K562 (cell line): ENCODE measurements around the gene EDA. TPM values are rescaled to one million over a fixed set of nuclear protein-coding genes. Genes with fewer than 3 reads are reported as not detected.
A peak's percentile ranks its signal among the peaks of the same experiment; 100 is the strongest.

ENCODE experiments used
- ATAC-seq: fragments of 200-7000 bp; cut with Tn5 transposase; 3 replicates; pipeline ENCODE4 v1.9.1; 2020; ENCODE audit warnings: moderate library complexity
- BruUV-seq: library from RNA; stranded (reverse); fragments of 400-500 nt; replicated peaks from 2 replicates; lab custom pipeline; 2021; lab: Mats Ljungman, UMichigan
- CTCF ChIA-PET: fragments of 300-600 bp; formaldehyde crosslinking; extraction: SDS; loops from one replicate; lab custom pipeline; 2021; ENCODE audit warnings: low intra/inter-chr PET ratio; lab: Yijun Ruan, JAX
- POLR2A ChIA-PET: fragments of 300-600, 350-650 bp; sonication (Branson Sonifier 250); formaldehyde crosslinking; extraction: SDS; loops from one replicate; lab custom pipeline; 2021; ENCODE audit warnings: antibody characterized with exemption, inconsistent platforms; lab: Yijun Ruan, JAX
- DNase-seq, 4 experiments: peaks; one replicate each; pipeline versions ENCODE4 v3.0.0 to v3.0.0-alpha.2; 2011 to 2018; ENCODE audit warnings: low spot score in 3 of 4, mixed read lengths in 3 of 4; ENCODE audit errors: extremely low read depth in 1 of 4
- FAIRE-seq: peaks from 2 replicates; lab custom pipeline; 2011; peaks lifted over from hg19 to GRCh38; lab: Jason Lieb, UNC
- H2AFZ ChIP-seq: 2 replicates; pipeline ENCODE4 v1.6.0; 2011; ENCODE audit warnings: low read depth, low read length, control low read depth, inconsistent platforms
- H3K27ac ChIP-seq: fragments of 200-600 bp; 3 replicates; pipeline ENCODE4 v1.8.0; 2011; ENCODE audit warnings: low read depth, mild to moderate bottlenecking, control low read depth, inconsistent platforms, low read length, moderate library complexity, mixed read lengths; ENCODE audit errors: extremely low read depth
- H3K27me3 ChIP-seq, 2 experiments: fragments of 300-600 bp in 1 of 2; 2 replicates in 1 of 2; 3 replicates in 1 of 2; pipeline versions ENCODE4 v1.6.0 to v1.8.0; 2011; ENCODE audit warnings: inconsistent platforms in 2 of 2, low read length in 2 of 2, mild to moderate bottlenecking in 1 of 2, mixed read lengths in 1 of 2, moderate library complexity in 1 of 2; ENCODE audit not compliant: control insufficient read depth in 2 of 2, insufficient read depth in 2 of 2
- H3K36me3 ChIP-seq: fragments of 300-600 bp; 3 replicates; pipeline ENCODE4 v1.8.0; 2011; ENCODE audit warnings: mild to moderate bottlenecking, low read length, inconsistent platforms; ENCODE audit not compliant: control insufficient read depth, insufficient read depth
- H3K4me1 ChIP-seq, 2 experiments: fragments of 200-600 bp in 1 of 2; replicated peaks in 1 of 2; 2 replicates in 1 of 2; 3 replicates in 1 of 2; pipeline versions ENCODE4 v1.5.1 to v1.8.0; 2011; ENCODE audit warnings: inconsistent platforms in 2 of 2, low read length in 2 of 2, mild to moderate bottlenecking in 1 of 2, mixed read lengths in 1 of 2, moderate library complexity in 1 of 2; ENCODE audit not compliant: control insufficient read depth in 2 of 2, insufficient read depth in 2 of 2
- H3K4me2 ChIP-seq: 2 replicates; pipeline ENCODE4 v1.6.1; 2011; ENCODE audit warnings: low read length, control low read depth, inconsistent platforms, mixed read lengths; ENCODE audit not compliant: insufficient read depth
- H3K4me3 ChIP-seq: fragments of 200-600 bp; sonication (generic), shearing (Covaris generic); 2 replicates; pipeline ENCODE4 v1.5.1; 2016; ENCODE audit warnings: control low read depth, inconsistent platforms
- H3K79me2 ChIP-seq: fragments of 200-600 bp; 3 replicates; pipeline ENCODE4 v1.8.0; 2011; ENCODE audit warnings: low read length, inconsistent platforms; ENCODE audit not compliant: control insufficient read depth, insufficient read depth
- H3K9ac ChIP-seq, 2 experiments: 2 replicates each; pipeline versions ENCODE4 v1.6.0 to v1.6.1; 2011; ENCODE audit warnings: low read depth in 2 of 2, low read length in 2 of 2, control low read depth in 1 of 2, inconsistent platforms in 1 of 2, mild to moderate bottlenecking in 1 of 2, mixed read lengths in 1 of 2; ENCODE audit not compliant: insufficient read depth in 1 of 2
- H3K9me1 ChIP-seq: one replicate; pipeline ENCODE4 v1.6.0; 2011; ENCODE audit warnings: inconsistent platforms, mild to moderate bottlenecking, low read length, moderate library complexity; ENCODE audit not compliant: control insufficient read depth, insufficient read depth
- H3K9me3 ChIP-seq: replicated peaks from 2 replicates; pipeline ENCODE4 v1.5.1; 2011; ENCODE audit warnings: low read depth, low read length, inconsistent platforms; ENCODE audit not compliant: control insufficient read depth, insufficient read depth
- H4K20me1 ChIP-seq: replicated peaks from 2 replicates; pipeline ENCODE4 v1.6.1; 2011; ENCODE audit warnings: low read length, inconsistent platforms, mixed read lengths; ENCODE audit not compliant: control insufficient read depth, insufficient read depth
- CREBBP ChIP-seq: IDR thresholded peaks from one replicate; pipeline ENCODE4 v1.6.1; 2012; ENCODE audit warnings: low read depth, mild to moderate bottlenecking, control low read depth, inconsistent platforms, low read length
- HDAC2 ChIP-seq: fragments of 450-650 bp; IDR thresholded peaks from 2 replicates; pipeline ENCODE4 v1.6.1; 2016; ENCODE audit warnings: mild to moderate bottlenecking
- KAT8 ChIP-seq: fragments of 450-650 bp; IDR thresholded peaks from 2 replicates; pipeline ENCODE4 v1.6.1; 2016; ENCODE audit warnings: low read depth, mild to moderate bottlenecking
- MIER1 ChIP-seq: fragments of 450-650 bp; IDR thresholded peaks from 2 replicates; pipeline ENCODE4 v1.6.1; 2016; ENCODE audit warnings: antibody characterized with exemption, mild to moderate bottlenecking, low read depth
- NFIC ChIP-seq: fragments of 450-650 bp; IDR thresholded peaks from 2 replicates; pipeline ENCODE4 v1.6.1; 2017; ENCODE audit warnings: mild to moderate bottlenecking, inconsistent platforms
- NRF1 ChIP-seq, 2 experiments: fragments of 450-650 bp; IDR thresholded peaks in 1 of 2; conservative IDR thresholded peaks in 1 of 2; 2 replicates each; pipeline ENCODE4 v1.6.1; 2014; ENCODE audit warnings: mild to moderate bottlenecking in 2 of 2
- SIN3B ChIP-seq: fragments of 450-650 bp; IDR thresholded peaks from 2 replicates; pipeline ENCODE4 v1.6.1; 2017; ENCODE audit warnings: low read depth, mild to moderate bottlenecking, moderate library complexity
- SP1 ChIP-seq: sonication (generic); formaldehyde crosslinking; IDR thresholded peaks from 2 replicates; pipeline ENCODE4 v1.8.1; 2022; ENCODE audit warnings: mild to moderate bottlenecking, missing genetic modification reagents
- WGBS: fragments of 100-300 bp; shearing (Covaris generic); methylation state at CpG from one replicate; pipeline ENCODE4 v1.1.6; 2016; ENCODE audit warnings: low coverage, mixed read lengths; ENCODE audit not compliant: insufficient coverage; ENCODE audit errors: missing lambda C conversion rate; 5-methylcytosine and 5-hydroxymethylcytosine counted together
- in situ Hi-C: fragments of 300-500 bp; cut with MboI; formaldehyde crosslinking; loops from 4 replicates; pipeline ENCODE4 v1.15.0; 2018; ENCODE audit warnings: inconsistent platforms, mixed read lengths
- intact Hi-C: fragments of 100-400 bp; cut with micrococcal nuclease; formaldehyde crosslinking; loops from 2 replicates; pipeline ENCODE4 v1.14.2; 2022
- polyA plus RNA-seq, 8 experiments: library from polyadenylated mRNA; depleted of rRNA in 4 of 8; stranded (reverse) in 5 of 8; unstranded in 3 of 8; fragments of >200 nt; fragmentation: Nextera tagmentation in 2 of 8; fragmentation: Illumina TruSeq in 1 of 8; extraction: Ambion mirVana in 2 of 8; extraction: Trizol in 1 of 8; gene quantifications; 2 replicates each; pipeline versions ENCODE4 v1.2.1 to v1.2.3, GENCODE V29; 2011 to 2014; ENCODE audit warnings: inconsistent platforms in 1 of 8, missing spikeins in 1 of 8
- total RNA-seq, 7 experiments: library from RNA; depleted of rRNA in 6 of 7; stranded (reverse); fragments of >200 nt in 6 of 7; fragmentation: Illumina TruSeq in 2 of 7; extraction: Trizol in 2 of 7; gene quantifications; 2 replicates each; pipeline versions ENCODE4 v1.2.1 to v1.2.3, GENCODE V29; 2011 to 2021; ENCODE audit warnings: low replicate concordance in 1 of 7
- TF ChIP-seq, protein P1 (sequence below): fragments of 200-400 bp; formaldehyde crosslinking; IDR thresholded peaks from 2 replicates; pipeline ENCODE4 v1.6.1; 2017; ENCODE audit warnings: mild to moderate bottlenecking, low read depth, low read length, moderate library complexity
- TF ChIP-seq, protein P2 (sequence below): fragments of 450-650 bp; IDR thresholded peaks from 2 replicates; pipeline ENCODE4 v1.6.1; 2018; ENCODE audit not compliant: partially characterized antibody

Gene EDA
- total and polyA plus RNA-seq, 9 of the 15 experiments (the other 6 are each of a cell fraction or from before 2014, with no cell fraction given), result 0.03 to 0.40 (median 0.07) TPM

DNA sequence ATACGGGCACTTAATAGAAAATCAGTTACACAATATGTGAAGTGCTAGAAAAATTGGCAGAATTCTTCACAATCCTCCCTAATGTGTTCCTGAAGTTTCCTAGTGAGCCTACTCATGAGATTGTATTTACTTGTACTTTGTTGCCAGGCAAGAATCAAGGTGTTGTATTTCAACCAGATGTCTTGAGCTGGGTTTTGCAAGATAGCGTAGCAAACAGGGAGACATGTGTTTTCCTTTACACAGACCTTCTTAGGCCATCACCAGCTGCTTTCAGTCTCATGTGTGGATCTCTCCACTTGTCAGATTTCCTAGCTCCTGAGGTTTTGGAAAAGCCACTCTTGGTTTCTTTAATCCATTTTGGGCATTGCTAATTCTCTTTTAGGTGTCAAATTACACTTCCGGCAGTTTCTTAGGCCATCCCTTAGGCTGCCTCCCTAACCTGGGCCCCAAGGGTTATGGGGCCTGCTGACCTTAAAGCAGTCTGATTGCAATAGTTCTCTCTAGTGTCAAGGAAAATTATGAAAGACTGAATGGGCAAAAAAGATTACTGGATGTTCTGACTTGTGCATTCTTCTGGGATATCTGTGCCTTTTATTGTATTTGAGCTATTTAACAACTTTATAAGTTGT is 12.2 kb upstream of the EDA start:
- no peak for FAIRE-seq
- Histone ChIP-seq H3K27me3 (no peaks in the 10 kb centered on the region), H3K36me3 (no peaks in the 10 kb centered on the region), H2AFZ (no peak overlapping the region), H3K9me1 (no peaks in the 10 kb centered on the region), H3K4me2 (no peak overlapping the region), H4K20me1 (no peaks in the 10 kb centered on the region), H3K4me1 (no peaks in the 10 kb centered on the region), H3K9ac (no peak overlapping the region), H3K79me2 (no peaks in the 10 kb centered on the region), H3K27ac (no peak overlapping the region), H3K4me3 (no peak overlapping the region)
- in situ Hi-C loops (no loop called here), intact Hi-C loops (no loop called here)
- WGBS, result 27% methylated on average over 3 of the region's 3 CpGs
- ChIA-PET CTCF (no interaction called here), POLR2A (interaction anchor here (0.8 to 1.2 kb wide), 2 partner anchors 14 to 15 kb away, joined by 3 to 4 read pairs; no protein-coding TSS in a partner anchor)
- DNase-seq, result peak in 1 of 4 experiments; percentile 7
- peak; percentile 56; the same call in 1 of the 3 replicates for ATAC-seq
- BruUV-seq, result no TSS peak
- TF ChIP-seq HDAC2 (no peak), SP1 (CRISPR knock-in tag) (no peak), MIER1 (no peak), CREBBP (no peak)
- TF ChIP-seq, all 486 proteins: peak for 0
- H3K9me3 ChIP-seq, result no peaks in the 10 kb centered on the region

DNA sequence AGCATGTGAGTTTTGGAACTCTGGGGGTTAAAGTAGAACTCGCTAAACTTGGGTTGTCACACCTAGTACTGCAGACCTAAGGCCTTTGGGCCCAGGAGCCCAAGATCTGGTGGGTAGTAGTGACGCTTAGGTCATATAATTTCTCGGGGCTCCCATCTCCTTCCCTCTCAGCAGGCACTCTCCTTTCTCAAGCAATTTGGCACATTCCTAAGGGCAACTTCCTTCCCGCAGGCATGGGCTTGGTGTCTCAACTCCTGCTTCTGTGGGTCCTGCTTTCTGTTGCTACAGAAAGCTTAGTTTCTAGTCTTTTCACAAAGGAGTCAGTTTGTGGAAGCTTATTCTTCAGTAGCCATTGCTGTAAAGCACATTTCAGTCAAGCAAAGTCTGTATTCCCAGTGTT is 10.4 kb upstream of the EDA start:
- Histone ChIP-seq H2AFZ (no peak overlapping the region), H3K9me1 (no peaks in the 10 kb centered on the region), H3K27ac (no peak overlapping the region), H3K79me2 (no peaks in the 10 kb centered on the region), H4K20me1 (no peaks in the 10 kb centered on the region), H3K4me2 (no peak overlapping the region), H3K9ac (no peak overlapping the region), H3K9me3 (no peaks in the 10 kb centered on the region), H3K4me1 (no peaks in the 10 kb centered on the region), H3K36me3 (no peaks in the 10 kb centered on the region), H3K4me3 (no peak overlapping the region), H3K27me3 (no peaks in the 10 kb centered on the region)
- CTCF ChIA-PET, result no interaction called here
- ATAC-seq (no peak), DNase-seq (no peak), FAIRE-seq (no peak)
- no TSS peak for BruUV-seq
- 3% methylated on average over 4 of the region's 4 CpGs for whole genome bisulfite sequencing
- POLR2A ChIA-PET, result no interaction called here
- intact Hi-C loops (no loop called here), in situ Hi-C loops (no loop called here)
- TF ChIP-seq KAT8, result no peak
- TF ChIP-seq NFIC, result no peak
- TF ChIP-seq NRF1 (conservative IDR thresholded peaks at IDR 0.05 in 1 of 2, IDR thresholded peaks at IDR 0.05 in 1 of 2), result no peak
- no peak for TF ChIP-seq SIN3B
- TF ChIP-seq, protein P1, sequence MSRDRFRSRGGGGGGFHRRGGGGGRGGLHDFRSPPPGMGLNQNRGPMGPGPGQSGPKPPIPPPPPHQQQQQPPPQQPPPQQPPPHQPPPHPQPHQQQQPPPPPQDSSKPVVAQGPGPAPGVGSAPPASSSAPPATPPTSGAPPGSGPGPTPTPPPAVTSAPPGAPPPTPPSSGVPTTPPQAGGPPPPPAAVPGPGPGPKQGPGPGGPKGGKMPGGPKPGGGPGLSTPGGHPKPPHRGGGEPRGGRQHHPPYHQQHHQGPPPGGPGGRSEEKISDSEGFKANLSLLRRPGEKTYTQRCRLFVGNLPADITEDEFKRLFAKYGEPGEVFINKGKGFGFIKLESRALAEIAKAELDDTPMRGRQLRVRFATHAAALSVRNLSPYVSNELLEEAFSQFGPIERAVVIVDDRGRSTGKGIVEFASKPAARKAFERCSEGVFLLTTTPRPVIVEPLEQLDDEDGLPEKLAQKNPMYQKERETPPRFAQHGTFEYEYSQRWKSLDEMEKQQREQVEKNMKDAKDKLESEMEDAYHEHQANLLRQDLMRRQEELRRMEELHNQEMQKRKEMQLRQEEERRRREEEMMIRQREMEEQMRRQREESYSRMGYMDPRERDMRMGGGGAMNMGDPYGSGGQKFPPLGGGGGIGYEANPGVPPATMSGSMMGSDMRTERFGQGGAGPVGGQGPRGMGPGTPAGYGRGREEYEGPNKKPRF, result no peak
- TF ChIP-seq, protein P2, sequence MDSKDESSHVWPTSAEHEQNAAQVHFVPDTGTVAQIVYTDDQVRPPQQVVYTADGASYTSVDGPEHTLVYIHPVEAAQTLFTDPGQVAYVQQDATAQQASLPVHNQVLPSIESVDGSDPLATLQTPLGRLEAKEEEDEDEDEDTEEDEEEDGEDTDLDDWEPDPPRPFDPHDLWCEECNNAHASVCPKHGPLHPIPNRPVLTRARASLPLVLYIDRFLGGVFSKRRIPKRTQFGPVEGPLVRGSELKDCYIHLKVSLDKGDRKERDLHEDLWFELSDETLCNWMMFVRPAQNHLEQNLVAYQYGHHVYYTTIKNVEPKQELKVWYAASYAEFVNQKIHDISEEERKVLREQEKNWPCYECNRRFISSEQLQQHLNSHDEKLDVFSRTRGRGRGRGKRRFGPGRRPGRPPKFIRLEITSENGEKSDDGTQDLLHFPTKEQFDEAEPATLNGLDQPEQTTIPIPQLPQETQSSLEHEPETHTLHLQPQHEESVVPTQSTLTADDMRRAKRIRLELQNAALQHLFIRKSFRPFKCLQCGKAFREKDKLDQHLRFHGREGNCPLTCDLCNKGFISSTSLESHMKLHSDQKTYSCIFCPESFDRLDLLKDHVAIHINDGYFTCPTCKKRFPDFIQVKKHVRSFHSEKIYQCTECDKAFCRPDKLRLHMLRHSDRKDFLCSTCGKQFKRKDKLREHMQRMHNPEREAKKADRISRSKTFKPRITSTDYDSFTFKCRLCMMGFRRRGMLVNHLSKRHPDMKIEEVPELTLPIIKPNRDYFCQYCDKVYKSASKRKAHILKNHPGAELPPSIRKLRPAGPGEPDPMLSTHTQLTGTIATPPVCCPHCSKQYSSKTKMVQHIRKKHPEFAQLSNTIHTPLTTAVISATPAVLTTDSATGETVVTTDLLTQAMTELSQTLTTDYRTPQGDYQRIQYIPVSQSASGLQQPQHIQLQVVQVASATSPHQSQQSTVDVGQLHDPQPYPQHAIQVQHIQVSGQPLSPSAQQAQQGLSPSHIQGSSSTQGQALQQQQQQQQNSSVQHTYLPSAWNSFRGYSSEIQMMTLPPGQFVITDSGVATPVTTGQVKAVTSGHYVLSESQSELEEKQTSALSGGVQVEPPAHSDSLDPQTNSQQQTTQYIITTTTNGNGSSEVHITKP, result no peak
